H1 (cell line): Measurements from ENCODE around the gene ROR1. TPM values are rescaled to one million over a fixed set of nuclear protein-coding genes. Genes with fewer than 3 reads are reported as not detected.

Experiments used
- GTF2F1 ChIP-seq: IDR thresholded peaks from 2 replicates; pipeline ENCODE4 v1.6.1; 2012; ENCODE audit warnings: low read depth, low read length, improper control_type of control experiment, borderline replicate concordance
- PHF8 ChIP-seq: fragments of 200-600 bp; sonication (generic); conservative IDR thresholded peaks from 2 replicates; pipeline ENCODE4 v1.7.1; 2012; ENCODE audit warnings: low read depth, mild to moderate bottlenecking, inconsistent platforms, low read length, moderate library complexity
- polyA plus RNA-seq, 7 experiments: library from polyadenylated mRNA; depleted of rRNA in 3 of 7; stranded (reverse) in 5 of 7; unstranded in 2 of 7; fragments of >200 nt in 5 of 7; fragments of 200-250 nt in 2 of 7; gene quantifications; 1 replicate in 5 of 7; 2 replicates in 1 of 7; 4 replicates in 1 of 7; pipeline versions ENCODE4 v1.2.1 to v1.2.3, GENCODE V29; 2011 to 2013; ENCODE audit warnings: missing spikeins in 2 of 7, mixed read lengths in 2 of 7
- total RNA-seq: library from RNA; stranded (reverse); fragmentation: NEBNext Ultra II Directional; extraction: Animal tissue kit (Norgen Biotek cat#: 25700); gene quantifications from 2 replicates; pipeline ENCODE4 v1.2.1, GENCODE V29; 2021
- TF ChIP-seq, protein P1 (sequence below): fragments of 300-600 bp; sonication (generic); IDR thresholded peaks from 2 replicates; pipeline ENCODE4 v1.7.1; 2012; ENCODE audit warnings: low read length, moderate library complexity, mild to moderate bottlenecking, inconsistent platforms; ENCODE audit not compliant: insufficient replicate concordance
- TF ChIP-seq, protein P2 (sequence below): IDR thresholded peaks from 2 replicates; pipeline ENCODE4 v1.6.1; 2012; ENCODE audit warnings: low read length, inconsistent platforms
- TF ChIP-seq, protein P3 (sequence below): IDR thresholded peaks from 2 replicates; pipeline ENCODE4 v1.6.1; 2011; ENCODE audit warnings: low read depth, mild to moderate bottlenecking, low read length; ENCODE audit not compliant: insufficient read depth
- TF ChIP-seq, protein P4 (sequence below): IDR thresholded peaks from 2 replicates; pipeline ENCODE4 v1.6.1; 2012; ENCODE audit warnings: inconsistent platforms

Gene ROR1
- total and polyA plus RNA-seq, 2 of the 8 experiments (the other 6 are each of a cell fraction or from before 2014, with no cell fraction given): 33.6 to 73.6 TPM

DNA sequence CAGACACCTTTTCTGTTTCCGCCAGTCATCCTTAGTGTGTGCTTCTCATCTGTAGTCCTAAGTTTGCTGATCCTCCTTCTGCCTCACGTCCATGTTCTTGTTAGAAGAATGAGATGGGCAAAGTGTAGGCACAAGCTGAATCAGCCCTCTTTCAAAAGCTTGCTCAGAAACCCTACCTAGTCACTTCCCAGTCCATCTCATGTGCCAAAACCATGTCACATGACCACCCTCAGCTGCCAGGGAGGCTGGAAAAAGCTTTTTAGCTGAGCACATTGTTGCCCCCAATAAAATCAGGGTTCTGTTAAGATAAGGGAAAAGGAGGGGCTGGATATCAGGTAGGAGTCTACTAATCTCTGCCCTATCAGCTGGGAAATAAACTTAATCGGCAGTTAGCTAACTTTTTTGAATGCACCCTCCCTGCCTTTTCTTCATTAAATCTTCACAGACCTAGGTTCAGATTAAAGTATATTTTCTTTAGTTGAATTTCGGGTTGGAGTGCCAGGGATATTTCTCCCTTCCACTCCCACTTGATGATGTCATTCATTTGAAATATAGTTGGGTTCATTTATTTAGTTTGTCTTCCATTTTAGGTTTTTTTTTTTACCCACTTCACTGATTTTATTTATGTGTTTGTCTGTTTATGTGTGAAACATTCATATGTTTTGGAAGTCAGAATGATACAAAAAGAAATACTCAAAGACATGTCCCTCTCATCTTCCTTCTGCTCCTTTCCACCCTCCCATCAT is 129.2 kb downstream of the ROR1 start (continued):
- TF ChIP-seq, protein P1, sequence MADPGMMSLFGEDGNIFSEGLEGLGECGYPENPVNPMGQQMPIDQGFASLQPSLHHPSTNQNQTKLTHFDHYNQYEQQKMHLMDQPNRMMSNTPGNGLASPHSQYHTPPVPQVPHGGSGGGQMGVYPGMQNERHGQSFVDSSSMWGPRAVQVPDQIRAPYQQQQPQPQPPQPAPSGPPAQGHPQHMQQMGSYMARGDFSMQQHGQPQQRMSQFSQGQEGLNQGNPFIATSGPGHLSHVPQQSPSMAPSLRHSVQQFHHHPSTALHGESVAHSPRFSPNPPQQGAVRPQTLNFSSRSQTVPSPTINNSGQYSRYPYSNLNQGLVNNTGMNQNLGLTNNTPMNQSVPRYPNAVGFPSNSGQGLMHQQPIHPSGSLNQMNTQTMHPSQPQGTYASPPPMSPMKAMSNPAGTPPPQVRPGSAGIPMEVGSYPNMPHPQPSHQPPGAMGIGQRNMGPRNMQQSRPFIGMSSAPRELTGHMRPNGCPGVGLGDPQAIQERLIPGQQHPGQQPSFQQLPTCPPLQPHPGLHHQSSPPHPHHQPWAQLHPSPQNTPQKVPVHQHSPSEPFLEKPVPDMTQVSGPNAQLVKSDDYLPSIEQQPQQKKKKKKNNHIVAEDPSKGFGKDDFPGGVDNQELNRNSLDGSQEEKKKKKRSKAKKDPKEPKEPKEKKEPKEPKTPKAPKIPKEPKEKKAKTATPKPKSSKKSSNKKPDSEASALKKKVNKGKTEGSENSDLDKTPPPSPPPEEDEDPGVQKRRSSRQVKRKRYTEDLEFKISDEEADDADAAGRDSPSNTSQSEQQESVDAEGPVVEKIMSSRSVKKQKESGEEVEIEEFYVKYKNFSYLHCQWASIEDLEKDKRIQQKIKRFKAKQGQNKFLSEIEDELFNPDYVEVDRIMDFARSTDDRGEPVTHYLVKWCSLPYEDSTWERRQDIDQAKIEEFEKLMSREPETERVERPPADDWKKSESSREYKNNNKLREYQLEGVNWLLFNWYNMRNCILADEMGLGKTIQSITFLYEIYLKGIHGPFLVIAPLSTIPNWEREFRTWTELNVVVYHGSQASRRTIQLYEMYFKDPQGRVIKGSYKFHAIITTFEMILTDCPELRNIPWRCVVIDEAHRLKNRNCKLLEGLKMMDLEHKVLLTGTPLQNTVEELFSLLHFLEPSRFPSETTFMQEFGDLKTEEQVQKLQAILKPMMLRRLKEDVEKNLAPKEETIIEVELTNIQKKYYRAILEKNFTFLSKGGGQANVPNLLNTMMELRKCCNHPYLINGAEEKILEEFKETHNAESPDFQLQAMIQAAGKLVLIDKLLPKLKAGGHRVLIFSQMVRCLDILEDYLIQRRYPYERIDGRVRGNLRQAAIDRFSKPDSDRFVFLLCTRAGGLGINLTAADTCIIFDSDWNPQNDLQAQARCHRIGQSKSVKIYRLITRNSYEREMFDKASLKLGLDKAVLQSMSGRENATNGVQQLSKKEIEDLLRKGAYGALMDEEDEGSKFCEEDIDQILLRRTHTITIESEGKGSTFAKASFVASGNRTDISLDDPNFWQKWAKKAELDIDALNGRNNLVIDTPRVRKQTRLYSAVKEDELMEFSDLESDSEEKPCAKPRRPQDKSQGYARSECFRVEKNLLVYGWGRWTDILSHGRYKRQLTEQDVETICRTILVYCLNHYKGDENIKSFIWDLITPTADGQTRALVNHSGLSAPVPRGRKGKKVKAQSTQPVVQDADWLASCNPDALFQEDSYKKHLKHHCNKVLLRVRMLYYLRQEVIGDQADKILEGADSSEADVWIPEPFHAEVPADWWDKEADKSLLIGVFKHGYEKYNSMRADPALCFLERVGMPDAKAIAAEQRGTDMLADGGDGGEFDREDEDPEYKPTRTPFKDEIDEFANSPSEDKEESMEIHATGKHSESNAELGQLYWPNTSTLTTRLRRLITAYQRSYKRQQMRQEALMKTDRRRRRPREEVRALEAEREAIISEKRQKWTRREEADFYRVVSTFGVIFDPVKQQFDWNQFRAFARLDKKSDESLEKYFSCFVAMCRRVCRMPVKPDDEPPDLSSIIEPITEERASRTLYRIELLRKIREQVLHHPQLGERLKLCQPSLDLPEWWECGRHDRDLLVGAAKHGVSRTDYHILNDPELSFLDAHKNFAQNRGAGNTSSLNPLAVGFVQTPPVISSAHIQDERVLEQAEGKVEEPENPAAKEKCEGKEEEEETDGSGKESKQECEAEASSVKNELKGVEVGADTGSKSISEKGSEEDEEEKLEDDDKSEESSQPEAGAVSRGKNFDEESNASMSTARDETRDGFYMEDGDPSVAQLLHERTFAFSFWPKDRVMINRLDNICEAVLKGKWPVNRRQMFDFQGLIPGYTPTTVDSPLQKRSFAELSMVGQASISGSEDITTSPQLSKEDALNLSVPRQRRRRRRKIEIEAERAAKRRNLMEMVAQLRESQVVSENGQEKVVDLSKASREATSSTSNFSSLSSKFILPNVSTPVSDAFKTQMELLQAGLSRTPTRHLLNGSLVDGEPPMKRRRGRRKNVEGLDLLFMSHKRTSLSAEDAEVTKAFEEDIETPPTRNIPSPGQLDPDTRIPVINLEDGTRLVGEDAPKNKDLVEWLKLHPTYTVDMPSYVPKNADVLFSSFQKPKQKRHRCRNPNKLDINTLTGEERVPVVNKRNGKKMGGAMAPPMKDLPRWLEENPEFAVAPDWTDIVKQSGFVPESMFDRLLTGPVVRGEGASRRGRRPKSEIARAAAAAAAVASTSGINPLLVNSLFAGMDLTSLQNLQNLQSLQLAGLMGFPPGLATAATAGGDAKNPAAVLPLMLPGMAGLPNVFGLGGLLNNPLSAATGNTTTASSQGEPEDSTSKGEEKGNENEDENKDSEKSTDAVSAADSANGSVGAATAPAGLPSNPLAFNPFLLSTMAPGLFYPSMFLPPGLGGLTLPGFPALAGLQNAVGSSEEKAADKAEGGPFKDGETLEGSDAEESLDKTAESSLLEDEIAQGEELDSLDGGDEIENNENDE: no peak
- TF ChIP-seq GTF2F1 (no peak), PHF8 (no peak)
- TF ChIP-seq, protein P2, sequence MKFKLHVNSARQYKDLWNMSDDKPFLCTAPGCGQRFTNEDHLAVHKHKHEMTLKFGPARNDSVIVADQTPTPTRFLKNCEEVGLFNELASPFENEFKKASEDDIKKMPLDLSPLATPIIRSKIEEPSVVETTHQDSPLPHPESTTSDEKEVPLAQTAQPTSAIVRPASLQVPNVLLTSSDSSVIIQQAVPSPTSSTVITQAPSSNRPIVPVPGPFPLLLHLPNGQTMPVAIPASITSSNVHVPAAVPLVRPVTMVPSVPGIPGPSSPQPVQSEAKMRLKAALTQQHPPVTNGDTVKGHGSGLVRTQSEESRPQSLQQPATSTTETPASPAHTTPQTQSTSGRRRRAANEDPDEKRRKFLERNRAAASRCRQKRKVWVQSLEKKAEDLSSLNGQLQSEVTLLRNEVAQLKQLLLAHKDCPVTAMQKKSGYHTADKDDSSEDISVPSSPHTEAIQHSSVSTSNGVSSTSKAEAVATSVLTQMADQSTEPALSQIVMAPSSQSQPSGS: no peak
- TF ChIP-seq, protein P3, sequence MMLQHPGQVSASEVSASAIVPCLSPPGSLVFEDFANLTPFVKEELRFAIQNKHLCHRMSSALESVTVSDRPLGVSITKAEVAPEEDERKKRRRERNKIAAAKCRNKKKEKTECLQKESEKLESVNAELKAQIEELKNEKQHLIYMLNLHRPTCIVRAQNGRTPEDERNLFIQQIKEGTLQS: no peak
- TF ChIP-seq, protein P4, sequence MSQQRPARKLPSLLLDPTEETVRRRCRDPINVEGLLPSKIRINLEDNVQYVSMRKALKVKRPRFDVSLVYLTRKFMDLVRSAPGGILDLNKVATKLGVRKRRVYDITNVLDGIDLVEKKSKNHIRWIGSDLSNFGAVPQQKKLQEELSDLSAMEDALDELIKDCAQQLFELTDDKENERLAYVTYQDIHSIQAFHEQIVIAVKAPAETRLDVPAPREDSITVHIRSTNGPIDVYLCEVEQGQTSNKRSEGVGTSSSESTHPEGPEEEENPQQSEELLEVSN: no peak
